PC-3 (cell line): Measurements from ENCODE around the gene CLSTN1.

ENCODE experiments used
- EZH2 ChIP-seq: fragments of 300-600 bp; sonication (generic); IDR thresholded peaks from one replicate; pipeline ENCODE4 v1.6.1; 2017; ENCODE audit warnings: antibody characterized with exemption, mild to moderate bottlenecking, low read length; ENCODE audit not compliant: unreplicated experiment
- EZH2phosphoT487 ChIP-seq: fragments of 300-600 bp; sonication (generic); IDR thresholded peaks from 2 replicates; pipeline ENCODE4 v1.6.1; 2018; ENCODE audit warnings: mild to moderate bottlenecking, antibody characterized with exemption, low read length, borderline replicate concordance
- TF ChIP-seq, protein P1 (sequence below): fragments of 300-600 bp; sonication (generic); conservative IDR thresholded peaks from 2 replicates; pipeline ENCODE4 v1.5.1; 2017; ENCODE audit warnings: antibody characterized with exemption, low read depth, mild to moderate bottlenecking, low read length

DNA sequence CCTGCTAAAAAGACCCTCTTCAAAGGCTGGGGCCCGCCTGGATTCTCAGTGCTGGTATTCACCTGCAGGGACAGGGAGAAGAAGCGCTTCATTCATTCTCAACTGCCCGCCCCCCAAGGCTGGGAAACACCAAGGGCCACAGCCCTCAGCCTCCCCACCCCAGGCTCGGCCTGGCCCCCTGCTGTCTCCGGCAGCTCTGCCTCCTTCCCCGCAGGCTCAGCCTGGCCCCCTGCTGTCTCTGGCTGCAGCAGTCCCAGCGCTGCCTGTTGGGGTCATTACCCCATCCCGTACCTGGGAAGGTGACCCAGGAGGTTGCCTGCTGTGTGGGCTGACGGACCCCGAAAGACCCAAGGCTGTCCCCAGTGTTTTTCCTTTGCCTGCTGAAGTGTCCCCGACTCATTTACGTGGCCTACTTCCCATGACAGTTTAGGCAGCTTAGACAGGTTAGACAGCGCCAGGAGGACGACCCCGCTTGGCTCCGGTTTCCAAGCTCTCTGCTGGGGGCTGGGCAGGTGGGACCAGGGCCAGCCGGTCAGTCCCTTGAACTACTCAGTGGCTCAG, 22.9 kb upstream of the CLSTN1 start:
- TF ChIP-seq EZH2 = no peak
- TF ChIP-seq, protein P1, sequence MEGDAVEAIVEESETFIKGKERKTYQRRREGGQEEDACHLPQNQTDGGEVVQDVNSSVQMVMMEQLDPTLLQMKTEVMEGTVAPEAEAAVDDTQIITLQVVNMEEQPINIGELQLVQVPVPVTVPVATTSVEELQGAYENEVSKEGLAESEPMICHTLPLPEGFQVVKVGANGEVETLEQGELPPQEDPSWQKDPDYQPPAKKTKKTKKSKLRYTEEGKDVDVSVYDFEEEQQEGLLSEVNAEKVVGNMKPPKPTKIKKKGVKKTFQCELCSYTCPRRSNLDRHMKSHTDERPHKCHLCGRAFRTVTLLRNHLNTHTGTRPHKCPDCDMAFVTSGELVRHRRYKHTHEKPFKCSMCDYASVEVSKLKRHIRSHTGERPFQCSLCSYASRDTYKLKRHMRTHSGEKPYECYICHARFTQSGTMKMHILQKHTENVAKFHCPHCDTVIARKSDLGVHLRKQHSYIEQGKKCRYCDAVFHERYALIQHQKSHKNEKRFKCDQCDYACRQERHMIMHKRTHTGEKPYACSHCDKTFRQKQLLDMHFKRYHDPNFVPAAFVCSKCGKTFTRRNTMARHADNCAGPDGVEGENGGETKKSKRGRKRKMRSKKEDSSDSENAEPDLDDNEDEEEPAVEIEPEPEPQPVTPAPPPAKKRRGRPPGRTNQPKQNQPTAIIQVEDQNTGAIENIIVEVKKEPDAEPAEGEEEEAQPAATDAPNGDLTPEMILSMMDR = no peak
- TF ChIP-seq EZH2phosphoT487 = no peak
